HEK293 (cell line): Measurements from ENCODE around the gene CDCA5.
A peak's percentile ranks its signal among the peaks of the same experiment; 100 is the strongest.

Source experiments
- CTCF ChIA-PET: fragments of 350-600 bp; formaldehyde crosslinking; extraction: SDS; loops from one replicate; lab custom pipeline; 2021; ENCODE audit warnings: antibody characterized with exemption; lab: Yijun Ruan, JAX
- POLR2A ChIA-PET: fragments of 300-600 bp; formaldehyde crosslinking; extraction: SDS; loops from one replicate; lab custom pipeline; 2020; ENCODE audit warnings: antibody characterized with exemption, inconsistent platforms; lab: Yijun Ruan, JAX
- H3K27ac ChIP-seq: fragments of 200-500 bp; sonication (Bioruptor generic); 2 replicates; pipeline ENCODE4 v1.5.1; 2014; ENCODE audit warnings: low read depth, low read length, control low read depth, inconsistent platforms; ENCODE audit errors: extremely low read depth
- H3K36me3 ChIP-seq, 2 experiments: fragments of 200-500 bp in 1 of 2; sonication (Bioruptor generic) in 1 of 2; 1 replicate in 1 of 2; 2 replicates in 1 of 2; pipeline ENCODE4 v1.5.1; 2014 to 2017; ENCODE audit warnings: inconsistent platforms in 2 of 2, low read length in 2 of 2; ENCODE audit not compliant: control insufficient read depth in 2 of 2, insufficient read depth in 1 of 2
- H3K4me1 ChIP-seq: fragments of 200-500 bp; sonication (Bioruptor generic); 2 replicates; pipeline ENCODE4 v1.5.1; 2014; ENCODE audit warnings: mild to moderate bottlenecking, low read length, inconsistent platforms; ENCODE audit not compliant: control insufficient read depth, insufficient read depth
- H3K4me3 ChIP-seq: 2 replicates; pipeline ENCODE4 v1.5.1; 2011; ENCODE audit warnings: low read depth, mild to moderate bottlenecking, control low read depth, low read length, moderate library complexity
- H3K9me3 ChIP-seq: fragments of 200-500 bp; sonication (Bioruptor generic); 2 replicates; pipeline ENCODE4 v1.5.1; 2014; ENCODE audit warnings: low read depth, low read length, inconsistent platforms; ENCODE audit not compliant: control insufficient read depth, insufficient read depth
- CTCF ChIP-seq: fragments of 450-650 bp; formaldehyde crosslinking; IDR thresholded peaks from 2 replicates; pipeline ENCODE4 v1.5.1; 2016; ENCODE audit warnings: missing biosample characterization, missing genetic modification characterization
- MEIS1 ChIP-seq: sonication (generic); formaldehyde crosslinking; IDR thresholded peaks from 2 replicates; pipeline ENCODE4 v1.8.1; 2022; ENCODE audit warnings: missing genetic modification reagents, mild to moderate bottlenecking, borderline replicate concordance
- OSR2 ChIP-seq: fragments of 450-650 bp; formaldehyde crosslinking; IDR thresholded peaks from 2 replicates; pipeline ENCODE4 v1.5.1; 2016; ENCODE audit warnings: missing biosample characterization, missing genetic modification characterization
- ZBTB48 ChIP-seq: fragments of 450-650 bp; formaldehyde crosslinking; IDR thresholded peaks from 2 replicates; pipeline ENCODE4 v1.5.1; 2016; ENCODE audit warnings: missing biosample characterization, missing genetic modification characterization
- ZBTB6 ChIP-seq: fragments of 450-650 bp; formaldehyde crosslinking; IDR thresholded peaks from 2 replicates; pipeline ENCODE4 v1.5.1; 2017; ENCODE audit warnings: missing biosample characterization, missing genetic modification characterization
- ZNF2 ChIP-seq: fragments of 450-650 bp; formaldehyde crosslinking; IDR thresholded peaks from 2 replicates; pipeline ENCODE4 v1.5.1; 2016; ENCODE audit warnings: missing biosample characterization, missing genetic modification characterization
- ZNF214 ChIP-seq: fragments of 450-650 bp; formaldehyde crosslinking; IDR thresholded peaks from 2 replicates; pipeline ENCODE4 v1.5.1; 2017; ENCODE audit warnings: missing biosample characterization, mild to moderate bottlenecking, missing genetic modification characterization, borderline replicate concordance
- ZNF292 ChIP-seq: fragments of 450-650 bp; formaldehyde crosslinking; IDR thresholded peaks from 2 replicates; pipeline ENCODE4 v1.5.1; 2016; ENCODE audit warnings: low read depth, missing biosample characterization, missing genetic modification characterization, borderline replicate concordance
- ZNF302 ChIP-seq: fragments of 450-650 bp; formaldehyde crosslinking; IDR thresholded peaks from 2 replicates; pipeline ENCODE4 v1.5.1; 2016; ENCODE audit warnings: missing biosample characterization, missing genetic modification characterization, low read depth
- ZNF362 ChIP-seq: fragments of 450-650 bp; formaldehyde crosslinking; IDR thresholded peaks from 2 replicates; pipeline ENCODE4 v1.5.1; 2016; ENCODE audit warnings: missing biosample characterization, missing genetic modification characterization
- ZNF510 ChIP-seq: fragments of 450-650 bp; formaldehyde crosslinking; IDR thresholded peaks from 2 replicates; pipeline ENCODE4 v1.5.1; 2018; ENCODE audit warnings: mild to moderate bottlenecking, missing genetic modification characterization, missing biosample characterization; ENCODE audit not compliant: insufficient replicate concordance
- ZNF555 ChIP-seq: fragments of 450-650 bp; formaldehyde crosslinking; conservative IDR thresholded peaks from 2 replicates; pipeline ENCODE4 v1.5.1; 2017; ENCODE audit warnings: missing biosample characterization, mild to moderate bottlenecking, missing genetic modification characterization, inconsistent platforms
- ZNF600 ChIP-seq: fragments of 450-650 bp; formaldehyde crosslinking; IDR thresholded peaks from 2 replicates; pipeline ENCODE4 v1.5.1; 2016; ENCODE audit warnings: missing biosample characterization, missing genetic modification characterization
- ZNF624 ChIP-seq: fragments of 450-650 bp; formaldehyde crosslinking; IDR thresholded peaks from 2 replicates; pipeline ENCODE4 v1.5.1; 2017; ENCODE audit warnings: missing biosample characterization, missing genetic modification characterization
- ZNF626 ChIP-seq: fragments of 450-650 bp; sonication (Bioruptor Pico); formaldehyde crosslinking; IDR thresholded peaks from 2 replicates; pipeline ENCODE4 v1.5.1; 2018; ENCODE audit warnings: missing biosample characterization, missing genetic modification characterization, inconsistent platforms
- ZNF76 ChIP-seq: fragments of 450-650 bp; formaldehyde crosslinking; IDR thresholded peaks from 2 replicates; pipeline ENCODE4; 2016; ENCODE audit warnings: low read depth, missing biosample characterization, missing genetic modification characterization, borderline replicate concordance
- ZSCAN30 ChIP-seq: fragments of 450-650 bp; IDR thresholded peaks from 2 replicates; pipeline ENCODE4 v1.5.1; 2018; ENCODE audit warnings: missing biosample characterization, mild to moderate bottlenecking, missing genetic modification characterization, moderate library complexity
- TF ChIP-seq, protein P1 (sequence below): fragments of 450-650 bp; formaldehyde crosslinking; IDR thresholded peaks from 2 replicates; pipeline ENCODE4 v1.5.1; 2016; ENCODE audit warnings: missing biosample characterization, missing genetic modification characterization

The CDCA5 gene

DNA sequence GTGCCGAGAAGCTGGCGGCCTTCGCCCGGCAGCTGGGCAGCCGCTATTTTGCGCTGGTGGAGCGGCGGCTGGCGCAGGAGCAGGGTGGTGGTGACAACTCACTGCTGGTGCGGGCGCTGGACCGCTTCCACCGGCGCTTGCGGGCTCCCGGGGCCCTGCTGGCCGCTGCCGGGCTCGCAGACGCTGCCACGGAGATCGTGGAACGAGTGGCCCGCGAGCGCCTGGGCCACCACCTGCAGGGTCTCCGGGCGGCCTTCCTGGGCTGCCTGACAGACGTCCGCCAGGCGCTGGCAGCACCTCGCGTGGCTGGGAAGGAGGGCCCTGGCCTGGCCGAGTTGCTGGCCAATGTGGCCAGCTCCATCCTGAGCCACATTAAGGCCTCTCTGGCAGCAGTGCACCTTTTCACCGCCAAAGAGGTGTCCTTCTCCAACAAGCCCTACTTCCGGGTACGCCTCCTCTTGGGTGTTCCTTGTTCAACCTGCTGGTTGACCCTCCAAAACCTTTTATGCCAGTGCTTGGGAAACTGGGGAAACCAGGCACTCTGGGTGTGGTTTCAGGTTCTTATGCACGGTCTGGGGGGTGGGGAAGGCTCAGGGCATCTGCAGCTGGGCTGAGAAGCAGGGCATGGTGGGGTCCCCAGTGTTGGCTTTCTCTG, 24.8 kb upstream of the CDCA5 start:
- Histone ChIP-seq H3K36me3 (peaks cover 0 to 33% of the 10 kb centered on the region in 2 experiments; a peak in 2 of 3 replicates), H3K27ac (no peak overlapping the region), H3K9me3 (no peaks in the 10 kb centered on the region), H3K4me3 (no peak overlapping the region), H3K4me1 (peaks cover 14% of the 10 kb centered on the region)
- TF ChIP-seq ZNF624 (tag by site-specific recombination), result no peak
- TF ChIP-seq ZNF510 (tag by site-specific recombination), result no peak
- no peak for TF ChIP-seq CTCF (tag by site-specific recombination)
- TF ChIP-seq MEIS1 (CRISPR knock-in tag), result no peak
- no peak for TF ChIP-seq ZNF76 (tag by site-specific recombination)
- CTCF ChIA-PET, result interaction anchor here (0.6 to 4.4 kb wide), 5 partner anchors 9 to 245 kb away, joined by 3 to 37 read pairs (median 5); partner anchors contain the start of genes FAU, MRPL49 and ZNHIT2
- POLR2A ChIA-PET, result interaction anchor here (0.8 to 1.3 kb wide), 2 partner anchors 12 to 14 kb away, joined by 3 to 5 read pairs; partner anchors contain the start of genes FAU, MRPL49 and VPS51

- Histone ChIP-seq H3K27ac (no peak overlapping the region), H3K9me3 (no peaks in the 10 kb centered on the region), H3K36me3 (peaks cover 0 to 32% of the 10 kb centered on the region in 2 experiments; a peak in 2 of 3 replicates), H3K4me3 (no peak overlapping the region), H3K4me1 (peaks cover 12% of the 10 kb centered on the region)
- TF ChIP-seq ZBTB6 (tag by site-specific recombination), result 0 out of 2 replicates have a peak, but pooled peaks have one; percentile 20
- TF ChIP-seq ZNF362 (tag by site-specific recombination), result no peak
- TF ChIP-seq ZNF2 (tag by site-specific recombination), result no peak
- TF ChIP-seq OSR2, result no peak
- TF ChIP-seq ZNF292 (tag by site-specific recombination), result no peak
- no peak for TF ChIP-seq ZNF214 (tag by site-specific recombination)
- no peak for TF ChIP-seq ZNF555 (tag by site-specific recombination)
- TF ChIP-seq ZNF302 (tag by site-specific recombination), result no peak
- TF ChIP-seq, protein P1, sequence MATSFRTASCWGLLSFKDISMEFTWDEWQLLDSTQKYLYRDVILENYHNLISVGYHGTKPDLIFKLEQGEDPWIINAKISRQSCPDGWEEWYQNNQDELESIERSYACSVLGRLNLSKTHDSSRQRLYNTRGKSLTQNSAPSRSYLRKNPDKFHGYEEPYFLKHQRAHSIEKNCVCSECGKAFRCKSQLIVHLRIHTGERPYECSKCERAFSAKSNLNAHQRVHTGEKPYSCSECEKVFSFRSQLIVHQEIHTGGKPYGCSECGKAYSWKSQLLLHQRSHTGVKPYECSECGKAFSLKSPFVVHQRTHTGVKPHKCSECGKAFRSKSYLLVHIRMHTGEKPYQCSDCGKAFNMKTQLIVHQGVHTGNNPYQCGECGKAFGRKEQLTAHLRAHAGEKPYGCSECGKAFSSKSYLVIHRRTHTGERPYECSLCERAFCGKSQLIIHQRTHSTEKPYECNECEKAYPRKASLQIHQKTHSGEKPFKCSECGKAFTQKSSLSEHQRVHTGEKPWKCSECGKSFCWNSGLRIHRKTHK (tag by site-specific recombination), result no peak
- TF ChIP-seq ZNF626 (tag by site-specific recombination), result no peak
- no peak for TF ChIP-seq ZSCAN30 (tag by site-specific recombination)
- TF ChIP-seq ZBTB48 (tag by site-specific recombination), result no peak
- peak; percentile 36; the same call in 1 of the 2 replicates for TF ChIP-seq ZNF600 (tag by site-specific recombination)
- ChIA-PET POLR2A (interaction anchor here (1.3 kb wide), 1 partner anchor 11 kb away, joined by 5 read pairs; the partner anchor contains the start of gene VPS51), CTCF (interaction anchor here (1.1 to 1.7 kb wide), 2 partner anchors 9 to 95 kb away, joined by 5 to 6 read pairs; partner anchors contain the start of gene ZNHIT2)
Measured at GRCh38 chr11:65107751-65108468, 24.1 kb upstream of the CDCA5 start.
